Purkinje cell (primary cell): ENCODE data around the gene TMEM126A. TPM values are rescaled to one million over a fixed set of nuclear protein-coding genes. Genes with fewer than 3 reads are reported as not detected.

Experiments
- polyA plus RNA-seq: library from polyadenylated mRNA; unstranded; fragments of >200 nt; fragmentation: Nextera tagmentation; gene quantifications from 2 replicates; pipeline ENCODE4 v1.2.1, GENCODE V29; 2014

TMEM126A gene
- 199 and 241 TPM in 2 replicates for polyA plus RNA-seq

GRCh38 chr11:85647604-85648299 is at the start of gene TMEM126A:
Gene TMEM126A, plus strand, starts transcription at chr11:85647967. Its CDS starts 2,289 bp downstream, at chr11:85650256.

DNA sequence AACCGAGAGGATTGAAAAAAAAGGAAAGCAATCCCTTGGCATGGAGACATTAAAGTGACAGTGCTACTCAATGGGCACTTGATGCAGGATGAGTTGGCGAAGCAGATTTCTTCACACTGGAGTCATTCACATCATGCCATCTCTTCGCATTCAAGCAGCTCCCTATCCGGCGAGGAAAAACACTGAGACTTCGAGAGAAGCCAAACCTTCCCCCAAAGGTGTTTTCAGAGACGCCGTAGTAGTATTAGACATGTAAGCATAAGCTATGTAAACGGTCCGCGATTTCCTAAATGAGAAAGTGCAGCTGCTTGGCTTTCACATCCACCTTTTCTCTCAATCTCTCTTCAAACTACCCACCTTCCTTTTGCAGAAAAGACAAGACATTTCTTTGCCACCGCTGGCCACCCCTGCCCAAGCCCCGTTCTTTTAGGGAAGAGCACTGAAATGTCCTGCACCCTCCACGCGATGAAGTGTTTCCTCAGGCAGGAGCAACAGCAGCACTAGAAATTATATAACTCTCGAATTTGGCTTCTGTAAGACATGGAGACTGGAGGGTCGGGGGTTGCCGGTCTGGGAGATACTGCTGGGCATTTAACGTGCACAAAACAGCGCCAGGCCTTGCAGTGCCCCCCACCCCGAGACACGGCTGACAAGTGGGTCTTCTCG is 20.3 kb upstream of the TMEM126A start, which contains the start of gene DLG2:
Gene DLG2, minus strand, starts transcription at position 13 of the 666 bp plus-strand sequence.

GRCh38 chr11:85627998-85628770 is 19.6 kb upstream of the TMEM126A start, which contains the start of gene TMEM126B:
Gene TMEM126B, plus strand, starts transcription at chr11:85628593. Its CDS starts 15 bp downstream, at chr11:85628608.

GRCh38 chr11:85664615-85665481 is 17.1 kb downstream of the TMEM126A start, which contains the start of gene CREBZF:
Gene CREBZF, minus strand, starts transcription at chr11:85665129. Its CDS starts 254 bp downstream, at chr11:85664875.

GRCh38 chr11:85685820-85686459 is 38.2 kb downstream of the TMEM126A start, which contains the start of gene CCDC89:
Gene CCDC89, minus strand, starts transcription at chr11:85686195. Its CDS starts 65 bp downstream, at chr11:85686130.

Other genes with a start within 250 kb of the TMEM126A start
- gene DLG2, start 20.6 kb upstream of the TMEM126A start, polyA plus RNA-seq, result 393 and 404 TPM in 2 replicates
- 437 and 497 TPM in 2 replicates for gene TMEM126B, start 19.4 kb upstream of the TMEM126A start, polyA plus RNA-seq
- 24.6 and 32.0 TPM in 2 replicates for gene CREBZF, start 17.2 kb downstream of the TMEM126A start, polyA plus RNA-seq
- not detected in 2 replicates for gene CCDC89, start 38.2 kb downstream of the TMEM126A start, polyA plus RNA-seq
- gene SYTL2, start 163.2 kb downstream of the TMEM126A start, polyA plus RNA-seq, result 6.2 and 16.7 TPM in 2 replicates
- not detected in 2 replicates for gene CCDC83, start 207.4 kb downstream of the TMEM126A start, polyA plus RNA-seq